ENCODE results near the gene IGSF11.
"Not testable (repeated sequence)": the region's sequence is repeated elsewhere in the genome, so short reads cannot be mapped to it uniquely, and the experiment has no call there.

Gene IGSF11

GRCh38 chr3:118863731-118864322 lies 170.8 kb downstream of the IGSF11 start:
- no peak for DNase-seq

GRCh38 chr3:118859950-118860349 lies 174.7 kb downstream of the IGSF11 start:
- no peak for DNase-seq

- DNase-seq, result not testable (repeated sequence)
Observed at GRCh38 chr3:118851466-118852193, 183.0 kb downstream of the IGSF11 start.

GRCh38 chr3:118850687-118851086 lies 184.0 kb downstream of the IGSF11 start:
- DNase-seq, result no peak
